HL-60 (cell line): ENCODE results near the gene TMEM132D.

Experiments used
- DNase-seq, 2 experiments: peaks; one replicate each; pipeline ENCODE4 v3.0.0-alpha.2; 2010 to 2020; ENCODE audit warnings: low read depth in 1 of 2, low spot score in 1 of 2
- H3K27ac ChIP-seq: fragments of 250-450 bp; sonication (Bioruptor Pico); replicated peaks from 2 replicates; pipeline ENCODE4 v1.5.1; 2020; ENCODE audit warnings: mild to moderate bottlenecking, moderate library complexity
- H3K27me3 ChIP-seq: fragments of 250-450 bp; sonication (Bioruptor Pico); 2 replicates; pipeline ENCODE4 v1.5.1; 2021; ENCODE audit warnings: mild to moderate bottlenecking, moderate library complexity; ENCODE audit not compliant: insufficient read depth, poor library complexity, severe bottlenecking
- H3K4me3 ChIP-seq: replicated peaks from 2 replicates; pipeline ENCODE4 v1.5.1; 2011; ENCODE audit warnings: mild to moderate bottlenecking, control low read depth, low read length; ENCODE audit not compliant: insufficient read depth
- GABPA ChIP-seq: IDR thresholded peaks from 2 replicates; pipeline ENCODE4 v1.6.1; 2012; ENCODE audit warnings: low read depth
- POLR2AphosphoS5 ChIP-seq: IDR thresholded peaks from 2 replicates; pipeline ENCODE4 v1.6.1; 2012; ENCODE audit warnings: low read depth
- SPI1 ChIP-seq: IDR thresholded peaks from 2 replicates; pipeline ENCODE4 v1.6.1; 2012; ENCODE audit warnings: low read depth, mild to moderate bottlenecking, borderline replicate concordance
- TF ChIP-seq, protein P1 (sequence below): IDR thresholded peaks from 2 replicates; pipeline ENCODE4 v1.6.1; 2012; ENCODE audit warnings: low read depth; ENCODE audit not compliant: insufficient replicate concordance
- TF ChIP-seq, protein P2 (sequence below): IDR thresholded peaks from one replicate; pipeline ENCODE4 v1.5.1; 2011; ENCODE audit warnings: low read length, control low read depth, inconsistent platforms; ENCODE audit not compliant: insufficient read depth

Gene TMEM132D

DNA sequence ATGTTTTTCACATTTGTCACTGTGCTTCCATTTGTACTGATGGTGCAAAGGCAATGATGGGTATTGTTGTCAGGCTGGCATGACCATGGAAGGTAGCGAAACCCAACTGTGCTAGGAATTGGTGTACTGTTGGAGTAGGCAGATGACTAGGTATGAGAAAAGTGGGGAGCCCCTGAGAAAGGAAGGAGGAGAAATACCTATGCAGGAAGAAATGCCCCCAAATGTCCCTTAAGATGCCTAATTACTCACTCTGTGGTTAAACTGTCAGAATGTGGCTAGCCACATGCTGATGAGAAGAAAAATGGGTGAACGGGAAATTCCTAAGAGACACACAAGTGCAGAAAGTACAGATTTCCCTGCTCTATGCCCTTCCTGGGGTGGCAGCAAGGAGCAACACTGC is 339.1 kb downstream of the TMEM132D start:
- no peak for DNase-seq
- H3K27me3 ChIP-seq: no peaks in the 10 kb centered on the region
- H3K4me3 ChIP-seq: no peak overlapping the region
- H3K27ac ChIP-seq: no peak overlapping the region
- no peak for TF ChIP-seq POLR2AphosphoS5
- TF ChIP-seq, protein P1, sequence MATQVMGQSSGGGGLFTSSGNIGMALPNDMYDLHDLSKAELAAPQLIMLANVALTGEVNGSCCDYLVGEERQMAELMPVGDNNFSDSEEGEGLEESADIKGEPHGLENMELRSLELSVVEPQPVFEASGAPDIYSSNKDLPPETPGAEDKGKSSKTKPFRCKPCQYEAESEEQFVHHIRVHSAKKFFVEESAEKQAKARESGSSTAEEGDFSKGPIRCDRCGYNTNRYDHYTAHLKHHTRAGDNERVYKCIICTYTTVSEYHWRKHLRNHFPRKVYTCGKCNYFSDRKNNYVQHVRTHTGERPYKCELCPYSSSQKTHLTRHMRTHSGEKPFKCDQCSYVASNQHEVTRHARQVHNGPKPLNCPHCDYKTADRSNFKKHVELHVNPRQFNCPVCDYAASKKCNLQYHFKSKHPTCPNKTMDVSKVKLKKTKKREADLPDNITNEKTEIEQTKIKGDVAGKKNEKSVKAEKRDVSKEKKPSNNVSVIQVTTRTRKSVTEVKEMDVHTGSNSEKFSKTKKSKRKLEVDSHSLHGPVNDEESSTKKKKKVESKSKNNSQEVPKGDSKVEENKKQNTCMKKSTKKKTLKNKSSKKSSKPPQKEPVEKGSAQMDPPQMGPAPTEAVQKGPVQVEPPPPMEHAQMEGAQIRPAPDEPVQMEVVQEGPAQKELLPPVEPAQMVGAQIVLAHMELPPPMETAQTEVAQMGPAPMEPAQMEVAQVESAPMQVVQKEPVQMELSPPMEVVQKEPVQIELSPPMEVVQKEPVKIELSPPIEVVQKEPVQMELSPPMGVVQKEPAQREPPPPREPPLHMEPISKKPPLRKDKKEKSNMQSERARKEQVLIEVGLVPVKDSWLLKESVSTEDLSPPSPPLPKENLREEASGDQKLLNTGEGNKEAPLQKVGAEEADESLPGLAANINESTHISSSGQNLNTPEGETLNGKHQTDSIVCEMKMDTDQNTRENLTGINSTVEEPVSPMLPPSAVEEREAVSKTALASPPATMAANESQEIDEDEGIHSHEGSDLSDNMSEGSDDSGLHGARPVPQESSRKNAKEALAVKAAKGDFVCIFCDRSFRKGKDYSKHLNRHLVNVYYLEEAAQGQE: no peak
- TF ChIP-seq SPI1: no peak
- TF ChIP-seq GABPA: no peak
- TF ChIP-seq, protein P2, sequence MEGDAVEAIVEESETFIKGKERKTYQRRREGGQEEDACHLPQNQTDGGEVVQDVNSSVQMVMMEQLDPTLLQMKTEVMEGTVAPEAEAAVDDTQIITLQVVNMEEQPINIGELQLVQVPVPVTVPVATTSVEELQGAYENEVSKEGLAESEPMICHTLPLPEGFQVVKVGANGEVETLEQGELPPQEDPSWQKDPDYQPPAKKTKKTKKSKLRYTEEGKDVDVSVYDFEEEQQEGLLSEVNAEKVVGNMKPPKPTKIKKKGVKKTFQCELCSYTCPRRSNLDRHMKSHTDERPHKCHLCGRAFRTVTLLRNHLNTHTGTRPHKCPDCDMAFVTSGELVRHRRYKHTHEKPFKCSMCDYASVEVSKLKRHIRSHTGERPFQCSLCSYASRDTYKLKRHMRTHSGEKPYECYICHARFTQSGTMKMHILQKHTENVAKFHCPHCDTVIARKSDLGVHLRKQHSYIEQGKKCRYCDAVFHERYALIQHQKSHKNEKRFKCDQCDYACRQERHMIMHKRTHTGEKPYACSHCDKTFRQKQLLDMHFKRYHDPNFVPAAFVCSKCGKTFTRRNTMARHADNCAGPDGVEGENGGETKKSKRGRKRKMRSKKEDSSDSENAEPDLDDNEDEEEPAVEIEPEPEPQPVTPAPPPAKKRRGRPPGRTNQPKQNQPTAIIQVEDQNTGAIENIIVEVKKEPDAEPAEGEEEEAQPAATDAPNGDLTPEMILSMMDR: no peak

DNA sequence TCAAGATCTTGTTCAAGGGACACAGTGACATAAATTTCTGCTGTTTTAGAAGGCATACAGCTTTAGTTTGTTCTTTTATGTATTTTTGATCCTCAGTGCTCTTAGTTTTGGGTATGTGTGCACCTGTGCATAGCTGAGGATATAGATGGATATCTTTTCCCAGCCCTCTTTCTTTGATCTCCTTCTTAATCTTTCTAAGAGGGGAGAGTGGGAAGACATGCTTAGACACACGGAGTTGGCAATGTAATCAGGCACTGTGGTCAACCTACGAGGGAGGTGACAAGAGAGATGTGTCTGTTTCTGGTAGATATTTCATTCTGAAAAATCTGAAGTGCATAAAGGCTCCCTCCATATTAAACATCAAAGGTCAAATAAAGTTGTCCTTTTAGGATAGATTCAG is 340.6 kb downstream of the TMEM132D start:
- TF ChIP-seq SPI1: no peak
- TF ChIP-seq, protein P1: no peak
- no peak for TF ChIP-seq POLR2AphosphoS5
- no peak for TF ChIP-seq GABPA
- TF ChIP-seq, protein P2: no peak
- H3K27ac ChIP-seq: no peak overlapping the region
- no peaks in the 10 kb centered on the region for H3K27me3 ChIP-seq
- H3K4me3 ChIP-seq: no peak overlapping the region
- no peak for DNase-seq

DNA sequence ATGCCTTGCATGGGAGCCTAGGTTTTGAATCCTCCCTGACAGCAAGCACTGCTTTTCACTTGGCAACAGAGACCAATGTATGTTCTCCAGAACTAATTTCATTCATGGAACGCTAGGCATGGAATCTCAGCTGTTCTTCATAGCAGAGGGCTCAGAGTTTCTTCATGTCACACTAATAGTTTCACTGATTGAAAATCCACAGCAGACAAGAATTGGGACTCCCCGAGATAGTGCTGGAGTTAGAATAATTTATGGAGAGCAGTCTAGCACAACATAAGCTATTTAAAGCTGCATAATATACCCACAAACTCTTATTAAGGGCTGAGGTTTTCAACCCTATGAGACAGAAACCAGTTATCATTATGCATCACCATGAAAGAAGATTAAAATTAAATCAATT is 342.5 kb downstream of the TMEM132D start:
- Histone ChIP-seq H3K4me3 (no peak overlapping the region), H3K27me3 (no peaks in the 10 kb centered on the region)

More for the DNA sequence above, 342.5 kb downstream of the TMEM132D start:
- no peak overlapping the region for H3K27ac ChIP-seq
- DNase-seq: no peak
- TF ChIP-seq, protein P2: no peak
- no peak for TF ChIP-seq SPI1
- TF ChIP-seq, protein P1: no peak
- no peak for TF ChIP-seq GABPA
- no peak for TF ChIP-seq POLR2AphosphoS5
